GM18498 (cell line): Measurements from ENCODE around the gene ZFYVE9.

Experiments used
- ATAC-seq: cut with Tn5 transposase; IDR thresholded peaks from one replicate; pipeline ENCODE4 v1.9.1; 2021; ENCODE audit warnings: mild to moderate bottlenecking, moderate library complexity; ENCODE audit not compliant: unreplicated experiment

ZFYVE9 gene

GRCh38 chr1:52332411-52332810 is 190.5 kb downstream of the ZFYVE9 start:
- ATAC-seq = no peak

GRCh38 chr1:52334906-52335528 is 193.1 kb downstream of the ZFYVE9 start:
- no peak for ATAC-seq

- no peak for ATAC-seq
Measured at GRCh38 chr1:52337439-52337838, 195.6 kb downstream of the ZFYVE9 start.

GRCh38 chr1:52341655-52342260 is 199.9 kb downstream of the ZFYVE9 start:
- ATAC-seq = no peak

GRCh38 chr1:52343979-52344378 is 202.1 kb downstream of the ZFYVE9 start:
- ATAC-seq = no peak

GRCh38 chr1:52345252-52345651 is 203.4 kb downstream of the ZFYVE9 start:
- ATAC-seq = no peak

GRCh38 chr1:52346653-52347052 is 204.8 kb downstream of the ZFYVE9 start:
- ATAC-seq = no peak

GRCh38 chr1:52348704-52349300 is 206.9 kb downstream of the ZFYVE9 start:
- no peak for ATAC-seq

GRCh38 chr1:52352690-52353089 is 210.8 kb downstream of the ZFYVE9 start:
- no peak for ATAC-seq

GRCh38 chr1:52355436-52355835 is 213.5 kb downstream of the ZFYVE9 start:
- ATAC-seq = no peak

GRCh38 chr1:52355847-52356505 is 214.1 kb downstream of the ZFYVE9 start:
- no peak for ATAC-seq

GRCh38 chr1:52356818-52357355 is 215.0 kb downstream of the ZFYVE9 start:
- no peak for ATAC-seq

- no peak for ATAC-seq
Measured at GRCh38 chr1:52357397-52357796, 215.5 kb downstream of the ZFYVE9 start.

- ATAC-seq = no peak
Measured at GRCh38 chr1:52358851-52359497, 217.1 kb downstream of the ZFYVE9 start.

- no peak for ATAC-seq
Measured at GRCh38 chr1:52359676-52360594, 218.0 kb downstream of the ZFYVE9 start.

- ATAC-seq = no peak
Measured at GRCh38 chr1:52360595-52360968, 218.7 kb downstream of the ZFYVE9 start.

GRCh38 chr1:52364235-52364839 is 222.4 kb downstream of the ZFYVE9 start:
- no peak for ATAC-seq

- ATAC-seq = no peak
Measured at GRCh38 chr1:52365071-52365745, 223.3 kb downstream of the ZFYVE9 start.
